AG10803 (cell line): Measurements from ENCODE around the gene USH1G.

Source experiments
- DNase-seq: peaks from one replicate; pipeline ENCODE4 v3.0.0; 2010; ENCODE audit warnings: low read depth
- H3K4me3 ChIP-seq: 2 replicates; pipeline ENCODE4 v1.5.1; 2011; ENCODE audit warnings: mild to moderate bottlenecking, low read length, control low read depth
- TF ChIP-seq, protein P1 (sequence below): conservative IDR thresholded peaks from 2 replicates; pipeline ENCODE4 v1.5.1; 2011; ENCODE audit warnings: mild to moderate bottlenecking, low read length, control low read depth, inconsistent platforms

The USH1G gene

DNA sequence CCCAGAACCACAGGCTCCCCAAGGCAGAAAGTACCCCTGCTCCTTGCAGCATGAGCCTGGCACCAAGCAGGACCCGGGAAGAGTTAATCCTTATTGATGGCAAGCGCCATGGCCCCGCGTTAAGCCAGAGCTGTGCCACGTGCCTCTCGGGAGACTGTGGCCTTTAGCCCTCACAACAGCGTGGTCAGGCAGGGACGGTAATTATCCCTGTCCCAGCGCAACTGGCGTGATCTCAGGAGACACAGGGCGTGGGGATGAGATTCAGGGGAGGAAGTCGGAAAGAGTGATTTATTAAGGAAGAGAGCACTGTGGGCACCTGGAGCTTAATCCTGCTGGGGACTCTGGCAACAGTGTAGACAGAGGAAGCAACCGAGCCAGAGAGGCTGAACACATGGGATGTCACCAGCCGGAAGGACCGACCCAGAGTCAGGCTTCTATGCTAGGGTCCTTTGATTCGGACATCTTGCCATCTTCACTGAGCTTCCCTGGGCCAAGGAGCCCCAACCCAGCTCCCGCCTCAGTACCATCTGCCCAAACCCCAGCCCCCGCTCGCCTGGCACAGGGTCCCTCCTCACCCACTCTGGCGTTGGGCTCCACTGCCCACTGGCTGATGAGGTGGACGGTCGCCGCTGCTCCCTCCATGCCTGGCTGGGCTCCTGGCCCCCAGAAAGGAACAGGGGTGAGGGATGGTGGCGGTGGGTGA, 29.5 kb upstream of the USH1G start:
- TF ChIP-seq, protein P1, sequence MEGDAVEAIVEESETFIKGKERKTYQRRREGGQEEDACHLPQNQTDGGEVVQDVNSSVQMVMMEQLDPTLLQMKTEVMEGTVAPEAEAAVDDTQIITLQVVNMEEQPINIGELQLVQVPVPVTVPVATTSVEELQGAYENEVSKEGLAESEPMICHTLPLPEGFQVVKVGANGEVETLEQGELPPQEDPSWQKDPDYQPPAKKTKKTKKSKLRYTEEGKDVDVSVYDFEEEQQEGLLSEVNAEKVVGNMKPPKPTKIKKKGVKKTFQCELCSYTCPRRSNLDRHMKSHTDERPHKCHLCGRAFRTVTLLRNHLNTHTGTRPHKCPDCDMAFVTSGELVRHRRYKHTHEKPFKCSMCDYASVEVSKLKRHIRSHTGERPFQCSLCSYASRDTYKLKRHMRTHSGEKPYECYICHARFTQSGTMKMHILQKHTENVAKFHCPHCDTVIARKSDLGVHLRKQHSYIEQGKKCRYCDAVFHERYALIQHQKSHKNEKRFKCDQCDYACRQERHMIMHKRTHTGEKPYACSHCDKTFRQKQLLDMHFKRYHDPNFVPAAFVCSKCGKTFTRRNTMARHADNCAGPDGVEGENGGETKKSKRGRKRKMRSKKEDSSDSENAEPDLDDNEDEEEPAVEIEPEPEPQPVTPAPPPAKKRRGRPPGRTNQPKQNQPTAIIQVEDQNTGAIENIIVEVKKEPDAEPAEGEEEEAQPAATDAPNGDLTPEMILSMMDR = no peak
- DNase-seq = no peak
- no peak overlapping the region for H3K4me3 ChIP-seq

DNA sequence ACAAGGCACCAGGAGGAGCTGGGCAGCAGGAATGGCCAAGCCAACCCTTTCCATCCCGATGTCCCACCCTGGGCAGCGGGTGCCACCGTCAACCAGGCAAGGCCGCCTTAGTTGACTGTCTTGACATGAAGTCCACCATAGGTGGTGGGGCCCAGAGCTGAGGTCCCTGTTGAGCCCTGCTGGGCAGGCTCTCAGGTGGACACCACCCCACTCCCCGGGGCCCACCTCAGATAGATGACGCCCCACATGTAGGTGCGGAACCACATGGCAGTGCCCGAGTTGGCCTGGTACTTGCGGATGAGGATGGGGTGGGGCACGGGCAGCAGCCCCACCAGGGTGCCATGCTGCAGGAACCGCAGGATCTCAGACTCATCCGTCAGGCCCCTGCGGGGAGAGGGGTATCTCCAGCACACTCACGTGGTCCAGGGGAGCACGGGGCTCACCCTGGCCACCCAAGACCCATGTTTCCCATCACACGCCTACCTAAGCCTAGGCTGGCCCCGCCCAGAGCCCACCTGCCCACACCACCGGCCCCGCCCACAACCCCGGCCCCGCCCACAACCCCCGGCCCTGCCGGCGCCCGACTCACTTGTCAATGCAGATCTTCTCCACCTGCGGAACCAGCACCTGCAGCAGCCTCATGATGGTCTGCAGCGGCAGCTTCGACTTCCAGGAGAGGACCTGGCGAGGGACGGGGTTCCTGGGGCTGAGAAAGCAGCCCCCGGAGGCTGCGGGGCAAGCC, 28.8 kb upstream of the USH1G start:
- no peak overlapping the region for H3K4me3 ChIP-seq
- TF ChIP-seq, protein P1 = no peak
- no peak for DNase-seq

DNA sequence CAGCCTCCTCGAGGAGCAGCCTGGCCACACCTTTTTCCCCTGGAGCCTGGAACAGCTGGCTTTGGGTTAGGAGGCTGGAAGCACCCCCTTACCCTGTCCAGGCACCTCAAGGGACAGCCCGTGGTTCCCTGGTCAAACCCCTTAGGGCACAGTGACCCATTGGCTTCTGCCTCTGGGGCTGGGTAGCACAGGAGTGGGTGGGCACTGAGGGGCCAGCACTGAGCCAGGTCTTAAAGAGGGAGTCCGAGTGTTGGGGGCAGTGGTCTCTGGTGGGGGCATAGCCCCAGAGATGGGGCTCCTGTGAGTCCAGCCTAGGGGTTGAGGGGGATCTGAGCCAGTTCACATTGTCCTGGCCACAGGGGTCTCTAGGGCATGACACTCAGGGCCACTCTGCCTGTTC, 28.0 kb upstream of the USH1G start:
- H3K4me3 ChIP-seq = no peak overlapping the region
- TF ChIP-seq, protein P1 = no peak
- DNase-seq = no peak

DNA sequence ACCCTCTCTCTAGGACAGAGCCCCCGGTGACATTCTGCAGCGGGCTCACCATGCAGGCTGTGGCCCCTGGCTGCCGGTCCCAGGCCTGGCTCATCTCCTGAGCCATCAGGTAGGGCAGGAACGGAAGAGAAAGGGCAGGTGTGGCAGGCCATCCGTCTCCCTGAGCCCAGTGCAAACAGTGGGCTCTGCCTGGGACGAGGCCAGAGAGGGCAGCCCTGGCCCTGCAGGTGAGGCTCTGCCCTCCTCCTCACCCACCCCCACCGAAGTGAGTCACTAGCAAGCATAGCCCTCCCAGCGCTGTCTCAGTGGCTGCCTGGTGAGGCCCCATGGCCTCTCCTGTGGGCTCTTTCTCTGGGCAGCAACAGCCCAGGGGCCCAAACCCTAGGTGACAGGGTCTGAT, 27.2 kb upstream of the USH1G start:
- TF ChIP-seq, protein P1 = no peak
- H3K4me3 ChIP-seq = no peak overlapping the region
- DNase-seq = no peak

DNA sequence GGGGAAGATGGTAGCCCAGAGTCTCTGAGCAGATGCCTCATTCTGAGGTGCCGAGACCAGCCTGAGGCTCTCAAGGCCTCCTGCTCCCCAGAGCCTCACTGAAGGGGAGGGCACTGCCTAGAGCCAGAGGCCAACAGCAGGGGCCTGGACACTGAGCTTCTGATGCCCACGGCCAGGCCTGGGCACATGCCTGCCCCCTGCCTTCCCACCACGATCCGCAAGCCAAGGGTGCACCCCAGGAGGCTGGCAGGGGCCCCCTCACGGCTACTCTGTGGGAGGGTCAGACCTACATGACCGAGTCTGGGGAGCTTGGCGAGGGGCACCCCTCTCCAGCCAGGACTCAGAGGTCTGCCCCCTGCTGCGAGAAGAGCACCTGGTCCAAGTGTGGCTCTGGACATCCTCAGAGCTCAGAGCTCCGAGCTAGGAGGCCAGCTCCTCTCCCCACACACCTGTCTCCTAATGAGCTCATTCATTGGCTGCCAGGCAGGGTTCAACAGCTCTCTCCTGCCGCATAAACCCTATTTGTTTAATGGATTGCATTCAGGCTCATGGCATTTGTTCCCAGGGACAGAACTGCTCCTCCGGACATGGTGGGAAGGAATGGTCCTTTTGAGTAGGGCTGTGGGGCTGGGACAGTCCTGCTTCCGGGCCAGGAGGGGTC, 26.5 kb upstream of the USH1G start:
- no peak for DNase-seq
- TF ChIP-seq, protein P1 = no peak
- H3K4me3 ChIP-seq = no peak overlapping the region

DNA sequence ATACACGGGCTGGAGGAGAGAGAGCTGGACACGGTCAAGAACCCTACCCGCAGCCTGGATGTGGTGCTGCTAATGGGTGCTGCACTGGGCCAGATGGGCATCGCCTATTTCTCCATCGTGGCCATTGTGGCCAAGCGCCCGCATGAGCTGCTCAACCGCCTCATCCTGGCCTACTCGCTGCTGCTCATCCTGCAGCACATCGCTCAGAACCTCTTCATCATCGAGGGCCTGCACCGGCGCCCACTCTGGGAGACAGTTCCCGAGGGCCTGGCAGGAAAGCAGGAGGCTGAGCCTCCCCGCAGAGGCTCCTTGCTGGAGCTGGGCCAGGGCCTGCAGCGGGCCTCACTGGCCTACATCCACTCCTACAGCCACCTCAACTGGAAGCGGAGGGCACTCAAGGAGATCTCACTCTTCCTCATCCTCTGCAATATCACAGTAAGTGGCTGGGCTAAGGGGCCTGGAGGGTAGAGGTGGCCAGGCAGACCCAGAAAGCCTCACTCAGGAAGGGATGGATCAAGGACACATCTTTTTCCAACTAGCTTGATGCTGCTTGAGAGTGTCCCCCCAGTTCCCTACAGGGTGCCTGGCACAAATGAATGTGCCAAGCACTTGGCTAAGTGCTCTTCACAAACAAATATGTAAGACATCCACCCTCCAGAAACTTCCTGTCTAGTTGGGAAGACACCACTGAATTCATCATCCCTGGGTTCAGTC, 24.1 kb upstream of the USH1G start:
- TF ChIP-seq, protein P1 = no peak
- H3K4me3 ChIP-seq = no peak overlapping the region

More for the DNA sequence above, 24.1 kb upstream of the USH1G start:
- no peak for DNase-seq
